Stimulated activated effector memory CD8-positive, alpha-beta T cell treated with anti-CD3 and anti-CD28 coated beads, Interleukin-12 subunit alpha, Interleukin-12 subunit beta, amount 100 ng/mL, for 72 hours (primary cell): ENCODE measurements around the gene RCL1.

ENCODE experiments used
- ATAC-seq: fragments of 150-1000 bp; cut with Tn5 transposase; 2 replicates; pipeline ENCODE4 v1.10.0; 2021
- DNase-seq, 2 donors: peaks; one replicate each; pipeline ENCODE4 v3.0.0; 2021 to 2022; ENCODE audit warnings: low spot score in 2 of 2
- H3K27ac Mint-ChIP-seq: one replicate; pipeline ENCODE4 v1.8.0; 2022; ENCODE audit warnings: mild to moderate bottlenecking, mixed read lengths
- H3K36me3 Mint-ChIP-seq: one replicate; pipeline ENCODE4 v1.8.0; 2022; ENCODE audit warnings: mild to moderate bottlenecking, mixed read lengths
- H3K4me1 Mint-ChIP-seq: one replicate; pipeline ENCODE4 v1.8.0; 2022; ENCODE audit warnings: mixed read lengths
- H3K4me3 Mint-ChIP-seq: one replicate; pipeline ENCODE4 v1.8.0; 2022; ENCODE audit warnings: mild to moderate bottlenecking, mixed read lengths
- H3K9me3 Mint-ChIP-seq: one replicate; pipeline ENCODE4 v1.8.0; 2022; ENCODE audit warnings: mixed read lengths

RCL1 gene

DNA sequence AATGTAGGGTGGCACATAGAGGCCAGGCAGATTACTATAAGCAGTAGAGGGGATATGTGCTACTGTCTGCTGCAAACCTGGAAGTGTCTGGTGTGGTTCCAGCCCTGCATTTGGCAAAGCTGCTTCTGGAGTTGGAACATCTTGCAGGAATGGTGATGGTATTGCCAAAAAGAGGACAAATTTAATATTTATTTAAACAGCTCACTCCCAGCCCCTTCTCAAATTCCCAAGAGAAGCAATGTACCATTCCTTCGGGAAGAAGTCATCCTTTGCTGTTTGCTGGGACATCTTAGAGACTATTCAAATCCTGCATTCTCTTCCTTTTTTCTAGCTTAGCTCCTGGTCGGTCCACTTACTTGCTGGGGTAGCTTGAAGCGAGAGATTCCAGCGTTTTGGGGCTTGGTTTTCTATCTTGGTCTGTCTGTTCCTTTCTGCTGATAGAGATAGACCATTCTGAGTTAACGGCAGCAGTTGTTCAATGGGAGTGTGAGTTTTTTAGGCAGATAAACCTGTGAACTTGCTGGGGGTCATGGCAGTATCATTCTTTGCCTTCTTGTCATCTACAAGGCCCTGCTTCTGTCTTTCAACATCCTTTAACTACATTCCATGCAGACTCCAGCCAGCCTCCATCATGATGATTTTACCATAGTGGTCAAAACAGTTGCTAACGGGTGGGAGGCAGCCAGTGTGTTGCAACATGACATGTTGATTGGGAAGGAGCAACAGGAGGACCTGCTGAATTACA is 69.9 kb downstream of the RCL1 start:
- Mint-ChIP-seq H3K4me1 (peaks cover 5% of the 10 kb centered on the region), H3K9me3 (no peaks in the 10 kb centered on the region), H3K4me3 (no peak overlapping the region), H3K27ac (peak overlapping the region; percentile 65), H3K36me3 (peaks cover 36% of the 10 kb centered on the region)
- DNase-seq (no peak), ATAC-seq (no peak)

DNA sequence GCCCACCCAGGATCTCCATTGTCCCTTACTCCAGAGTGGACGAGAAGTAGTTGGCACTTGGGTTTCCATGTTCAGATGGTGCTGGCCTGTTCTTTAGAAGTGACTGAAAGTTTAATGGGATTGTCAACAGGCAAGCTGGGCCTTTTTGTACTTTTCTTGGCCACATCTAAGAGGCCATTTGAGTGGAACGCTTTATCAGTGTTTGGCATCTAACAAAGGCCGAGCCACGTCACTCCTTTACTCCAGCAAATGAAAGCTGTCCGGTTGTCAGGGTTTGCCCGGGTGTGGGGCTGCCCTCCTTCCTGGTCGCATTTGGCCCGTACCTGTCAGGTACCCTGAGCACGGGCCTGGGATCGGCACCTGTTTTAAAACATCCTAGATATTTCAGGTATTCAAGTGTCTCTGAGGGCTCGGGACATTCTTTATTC is 71.5 kb downstream of the RCL1 start:
- ATAC-seq: no peak
- Mint-ChIP-seq H3K36me3 (peaks cover 23% of the 10 kb centered on the region), H3K4me1 (peaks cover 5% of the 10 kb centered on the region), H3K9me3 (no peaks in the 10 kb centered on the region), H3K27ac (peak overlapping the region; percentile 73), H3K4me3 (no peak overlapping the region)
- no peak for DNase-seq

DNA sequence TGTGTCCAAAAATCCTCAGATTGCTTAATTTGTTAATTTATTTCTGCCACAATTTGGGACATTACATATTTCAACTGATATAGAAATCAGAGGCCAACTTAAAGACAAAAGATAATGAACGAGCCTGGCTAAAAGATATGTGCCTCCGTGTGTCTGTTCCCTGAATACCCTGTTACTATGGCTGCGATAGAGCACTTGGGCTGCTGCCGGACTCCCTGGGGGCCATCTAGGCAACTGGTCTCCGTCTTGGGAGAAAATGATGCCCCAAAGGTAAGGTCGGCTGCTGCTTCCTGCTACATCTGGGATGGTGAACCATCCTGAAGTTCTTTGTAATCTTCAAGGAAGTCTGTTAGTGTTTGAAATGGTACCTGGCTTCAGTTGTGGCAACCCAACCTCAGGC is 72.0 kb downstream of the RCL1 start:
- no peak for ATAC-seq
- H3K4me1 Mint-ChIP-seq: peaks cover 5% of the 10 kb centered on the region
- no peak for DNase-seq
- H3K27ac Mint-ChIP-seq: peak overlapping the region; percentile 73
- no peaks in the 10 kb centered on the region for H3K9me3 Mint-ChIP-seq
- H3K36me3 Mint-ChIP-seq: peaks cover 19% of the 10 kb centered on the region
- H3K4me3 Mint-ChIP-seq: no peak overlapping the region

DNA sequence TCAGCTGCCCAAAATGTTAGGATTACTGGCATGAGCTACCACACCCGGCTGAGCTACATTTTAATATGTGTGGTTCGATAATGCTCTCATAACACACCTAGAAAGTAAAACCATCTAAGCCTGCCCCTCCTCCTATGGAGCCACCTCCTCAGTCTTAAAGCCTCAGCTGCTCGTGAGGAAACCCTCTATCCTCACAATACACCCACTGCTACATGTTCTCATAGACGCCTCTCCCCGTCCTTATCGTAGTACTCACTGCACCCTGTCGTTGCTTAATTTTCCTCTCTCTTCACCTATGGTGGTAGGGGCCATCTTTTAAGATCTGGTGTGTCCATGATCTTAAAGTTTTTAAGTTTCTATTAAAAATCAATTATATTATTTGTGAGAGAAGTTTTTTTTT is 72.9 kb downstream of the RCL1 start:
- ATAC-seq (peak; percentile 61), DNase-seq (no peak)
- Mint-ChIP-seq H3K4me1 (peaks cover 5% of the 10 kb centered on the region), H3K27ac (peak overlapping the region; percentile 24), H3K36me3 (peaks cover 9% of the 10 kb centered on the region), H3K4me3 (no peak overlapping the region), H3K9me3 (no peaks in the 10 kb centered on the region)

DNA sequence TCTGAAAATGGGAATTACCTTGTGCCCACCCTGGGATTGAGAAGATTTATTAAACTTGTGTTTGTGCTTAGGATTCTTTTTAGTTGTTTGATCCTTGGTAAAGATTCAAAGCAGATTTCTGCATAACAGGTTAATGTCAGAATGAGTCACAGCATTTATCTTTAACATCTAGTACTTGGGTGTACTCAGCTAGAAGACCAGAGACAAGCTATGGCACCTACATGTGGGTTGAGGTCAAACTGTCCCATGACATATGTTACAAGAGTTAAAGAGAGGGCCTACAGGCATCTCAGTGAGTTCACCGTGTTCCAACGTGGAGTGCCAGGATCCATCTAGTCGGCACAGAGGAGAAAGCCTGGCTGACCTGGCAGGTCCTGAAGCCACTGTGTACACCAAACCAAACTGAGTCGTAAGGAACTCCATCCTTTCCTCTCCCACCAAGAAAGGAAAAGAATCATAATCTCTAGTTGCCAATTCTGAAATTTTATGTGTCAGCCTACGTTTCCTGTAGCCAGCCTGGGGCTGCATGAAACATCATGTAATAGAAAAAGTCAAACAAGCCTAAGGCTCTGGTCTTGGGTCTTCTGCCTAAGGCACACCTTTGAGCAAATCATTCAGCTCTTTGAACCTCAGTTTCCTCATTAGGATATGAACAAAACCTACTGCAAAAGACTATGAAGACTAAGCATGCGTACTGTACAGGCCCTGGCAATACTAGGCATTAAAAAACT is 73.7 kb downstream of the RCL1 start:
- peak; percentile 90 for ATAC-seq
- peaks cover 5% of the 10 kb centered on the region for H3K4me1 Mint-ChIP-seq
- H3K36me3 Mint-ChIP-seq: peaks cover 6% of the 10 kb centered on the region
- no peak overlapping the region for H3K4me3 Mint-ChIP-seq
- DNase-seq: no peak
- H3K27ac Mint-ChIP-seq: peak overlapping the region; percentile 24
- no peaks in the 10 kb centered on the region for H3K9me3 Mint-ChIP-seq

DNA sequence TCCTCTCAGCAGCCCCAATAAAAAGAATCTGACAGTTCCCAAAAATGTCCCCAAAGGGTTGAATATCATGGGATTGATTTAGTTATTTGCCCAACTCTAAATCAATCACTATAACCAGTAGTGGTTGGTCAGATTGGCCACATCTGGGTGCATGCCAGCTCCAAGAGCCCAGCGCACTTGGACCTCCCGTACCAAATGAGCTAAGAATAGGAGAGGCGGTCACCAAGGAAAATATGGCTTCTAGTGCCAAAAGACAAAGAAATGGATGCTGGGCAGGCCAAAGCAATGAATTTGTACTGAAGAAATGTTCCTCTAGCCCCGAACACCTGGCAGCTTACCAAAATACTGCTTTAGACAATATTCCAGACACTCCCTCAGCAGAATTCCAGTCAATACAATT is 80.3 kb downstream of the RCL1 start:
- Mint-ChIP-seq H3K4me3 (no peak overlapping the region), H3K4me1 (no peaks in the 10 kb centered on the region), H3K36me3 (no peaks in the 10 kb centered on the region), H3K9me3 (no peaks in the 10 kb centered on the region), H3K27ac (no peak overlapping the region)
- no peak for ATAC-seq
- no peak for DNase-seq

DNA sequence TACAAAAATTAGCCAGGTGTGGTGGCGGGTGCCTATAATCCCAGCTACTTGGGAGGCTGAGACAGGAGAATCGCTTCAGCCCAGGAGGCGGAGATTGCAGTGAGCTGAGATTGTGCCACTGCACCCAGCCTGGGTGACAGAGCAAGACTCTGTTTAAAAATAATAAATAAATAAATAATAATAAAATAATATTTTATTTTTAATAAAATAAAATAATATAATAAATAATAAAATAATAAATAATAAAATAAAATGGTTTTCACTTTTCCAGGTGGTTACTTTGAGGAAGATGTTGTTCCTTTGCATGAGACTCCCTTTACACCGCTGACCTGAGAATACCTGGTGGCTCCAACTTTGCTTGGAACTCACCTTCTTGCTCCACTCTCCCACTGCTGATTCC is 82.8 kb downstream of the RCL1 start:
- no peak overlapping the region for H3K27ac Mint-ChIP-seq
- H3K4me1 Mint-ChIP-seq: no peaks in the 10 kb centered on the region
- DNase-seq: no peak
- no peak overlapping the region for H3K4me3 Mint-ChIP-seq
- no peak for ATAC-seq
- H3K36me3 Mint-ChIP-seq: no peaks in the 10 kb centered on the region
- H3K9me3 Mint-ChIP-seq: no peaks in the 10 kb centered on the region

DNA sequence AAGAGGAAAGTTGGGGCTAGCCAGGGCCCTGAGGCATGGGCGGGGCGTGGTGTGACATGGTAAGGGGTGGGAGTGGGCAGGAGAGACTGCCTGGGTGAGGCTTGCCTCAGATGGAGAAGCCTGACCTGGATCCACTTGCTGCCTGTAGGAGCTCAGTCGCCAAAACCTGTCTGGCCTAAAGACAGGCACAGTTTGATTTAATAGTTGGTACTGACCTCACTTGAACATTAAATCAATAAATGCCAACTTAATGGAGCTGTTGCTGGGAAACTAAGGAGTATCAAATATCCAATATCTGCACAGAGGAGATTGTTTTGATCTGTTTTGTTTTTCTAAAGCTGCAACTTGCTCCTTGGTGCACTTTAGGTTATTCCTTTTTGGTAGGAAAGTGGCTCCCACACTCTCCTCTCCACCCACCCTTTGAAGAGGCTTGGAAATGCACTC is 86.4 kb downstream of the RCL1 start:
- ATAC-seq (no peak), DNase-seq (no peak)
- H3K9me3 Mint-ChIP-seq: no peaks in the 10 kb centered on the region
- no peak overlapping the region for H3K4me3 Mint-ChIP-seq
- no peaks in the 10 kb centered on the region for H3K4me1 Mint-ChIP-seq
- no peaks in the 10 kb centered on the region for H3K36me3 Mint-ChIP-seq
- no peak overlapping the region for H3K27ac Mint-ChIP-seq

DNA sequence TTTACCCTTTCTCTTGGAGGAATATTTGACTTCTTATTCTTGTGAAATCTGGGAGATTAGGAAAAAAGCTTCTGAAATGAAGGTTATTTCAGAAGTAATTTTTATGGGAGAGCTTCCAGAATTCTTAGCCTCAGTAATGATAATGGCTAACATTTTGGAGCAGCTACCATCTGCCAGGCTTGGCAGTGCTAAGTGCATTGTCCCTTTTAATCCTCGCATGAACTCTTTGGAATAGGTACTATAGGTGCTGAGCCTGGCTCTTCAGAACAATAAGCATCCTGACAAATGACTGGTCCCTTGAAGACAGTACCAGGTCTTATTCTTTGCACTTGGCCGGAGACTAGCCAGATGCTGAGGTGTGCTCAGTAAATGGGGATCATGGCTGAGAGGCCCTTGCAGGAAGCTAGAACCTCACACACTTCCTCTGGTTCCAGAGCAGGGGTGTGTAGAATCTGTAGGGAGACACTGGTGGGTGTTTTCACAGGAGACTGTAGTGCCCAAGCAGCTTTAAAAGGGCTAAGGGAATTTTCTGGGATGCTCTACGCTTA is 90.7 kb downstream of the RCL1 start:
- no peak overlapping the region for H3K4me3 Mint-ChIP-seq
- no peak overlapping the region for H3K27ac Mint-ChIP-seq
- no peak for ATAC-seq
- no peaks in the 10 kb centered on the region for H3K9me3 Mint-ChIP-seq
- DNase-seq: no peak
- H3K36me3 Mint-ChIP-seq: no peaks in the 10 kb centered on the region
- no peaks in the 10 kb centered on the region for H3K4me1 Mint-ChIP-seq

DNA sequence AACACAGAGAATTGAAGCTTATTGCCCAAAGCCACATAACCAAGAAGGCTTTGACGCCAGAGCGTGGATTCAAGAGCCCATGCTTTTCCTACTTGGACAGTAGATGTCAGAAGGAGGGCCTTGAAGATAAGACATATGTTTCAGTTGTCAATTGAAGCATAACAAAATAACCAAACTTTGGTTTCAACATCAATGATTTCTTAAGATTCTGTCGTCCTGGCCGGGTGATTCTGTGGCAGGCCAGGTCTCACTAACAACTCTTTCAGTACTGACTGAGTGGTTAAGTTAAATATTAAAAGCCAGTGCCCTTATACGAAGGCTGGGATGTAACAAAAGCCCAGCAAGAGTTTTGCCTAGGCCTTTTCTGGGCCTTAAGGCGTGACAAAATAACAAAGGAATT is 94.0 kb downstream of the RCL1 start:
- no peak overlapping the region for H3K27ac Mint-ChIP-seq
- H3K36me3 Mint-ChIP-seq: no peaks in the 10 kb centered on the region
- no peak for DNase-seq
- no peaks in the 10 kb centered on the region for H3K9me3 Mint-ChIP-seq
- no peak for ATAC-seq
- H3K4me3 Mint-ChIP-seq: no peak overlapping the region
- no peaks in the 10 kb centered on the region for H3K4me1 Mint-ChIP-seq

DNA sequence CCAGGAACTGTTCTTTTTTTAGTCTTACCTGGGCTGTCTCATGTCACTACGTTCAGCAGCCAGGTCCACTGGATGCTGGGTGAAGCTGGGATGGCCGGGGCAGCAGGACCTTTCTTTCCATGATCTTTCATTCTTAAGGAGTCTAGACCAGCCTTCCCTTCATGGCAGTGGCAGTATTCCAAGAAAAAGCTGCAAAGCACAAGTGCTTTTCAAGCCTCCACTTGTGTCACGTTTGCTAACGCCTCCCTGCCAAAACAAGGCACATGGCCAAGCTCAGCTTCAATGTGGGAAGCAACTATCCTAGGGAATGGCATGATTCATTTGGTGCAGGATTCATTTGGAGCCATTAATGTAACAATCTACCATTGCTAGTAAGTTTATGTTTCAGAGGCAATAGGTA is 94.8 kb downstream of the RCL1 start:
- no peak for ATAC-seq
- no peaks in the 10 kb centered on the region for H3K36me3 Mint-ChIP-seq
- H3K4me3 Mint-ChIP-seq: no peak overlapping the region
- no peak overlapping the region for H3K27ac Mint-ChIP-seq
- DNase-seq: no peak
- H3K9me3 Mint-ChIP-seq: no peaks in the 10 kb centered on the region
- H3K4me1 Mint-ChIP-seq: no peaks in the 10 kb centered on the region

DNA sequence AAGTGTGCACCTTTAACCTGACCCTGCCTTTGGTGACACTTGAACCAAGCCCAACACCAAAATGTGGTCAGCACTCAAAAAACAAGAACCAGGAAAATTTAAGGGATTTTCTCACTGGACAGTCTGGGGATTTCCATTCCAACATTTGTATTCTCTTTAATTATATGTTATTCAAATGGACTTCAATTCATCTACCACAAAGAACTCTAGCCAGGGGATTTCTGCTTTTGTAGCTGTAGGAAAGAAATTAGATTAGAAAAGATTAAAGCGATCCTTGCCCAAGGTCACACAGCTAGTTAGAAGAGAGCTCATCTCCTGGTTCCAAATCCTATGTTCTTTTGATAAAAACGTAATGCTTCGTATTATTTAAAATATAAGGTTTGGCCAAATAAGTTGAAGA is 97.5 kb downstream of the RCL1 start:
- H3K9me3 Mint-ChIP-seq: no peaks in the 10 kb centered on the region
- ATAC-seq (no peak), DNase-seq (no peak)
- H3K27ac Mint-ChIP-seq: no peak overlapping the region
- H3K4me1 Mint-ChIP-seq: no peaks in the 10 kb centered on the region
- H3K4me3 Mint-ChIP-seq: no peak overlapping the region
- no peaks in the 10 kb centered on the region for H3K36me3 Mint-ChIP-seq

DNA sequence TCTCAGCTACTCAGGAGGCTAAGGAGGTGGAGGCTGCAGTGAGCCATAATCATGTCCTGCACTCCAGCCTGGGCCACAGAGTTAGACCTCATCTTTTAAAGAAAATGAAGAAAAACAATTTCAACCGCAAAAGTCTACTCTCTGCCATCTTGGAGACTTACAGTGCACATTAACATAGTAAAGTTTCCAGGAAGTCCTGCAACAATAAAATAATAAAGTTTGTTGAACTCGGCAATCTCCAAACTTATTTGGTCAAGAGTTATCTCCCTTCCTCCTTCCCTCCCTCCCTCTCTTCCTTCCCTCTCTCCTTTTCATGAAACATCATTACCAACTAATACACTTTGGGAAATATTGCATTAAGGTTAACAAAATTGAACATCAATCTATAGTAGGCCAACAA is 98.2 kb downstream of the RCL1 start:
- no peaks in the 10 kb centered on the region for H3K4me1 Mint-ChIP-seq
- no peaks in the 10 kb centered on the region for H3K9me3 Mint-ChIP-seq

DNA sequence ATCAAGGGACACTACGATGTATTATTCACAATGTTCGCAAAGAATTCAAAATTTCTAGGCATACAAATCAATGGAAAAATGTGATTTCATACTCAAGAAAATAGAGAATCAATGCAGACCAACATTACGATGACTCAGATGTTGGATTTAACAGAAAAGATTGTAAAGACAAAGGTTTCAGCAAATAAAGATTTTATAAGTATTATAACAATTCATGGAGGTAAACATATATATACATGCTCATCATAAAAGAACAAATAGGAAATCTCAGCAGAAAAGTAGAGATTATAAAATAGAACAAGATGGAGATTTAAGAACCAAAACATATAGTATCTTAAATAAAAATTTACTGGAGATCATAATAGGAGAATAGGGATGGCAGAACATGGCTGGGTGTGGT is 98.9 kb downstream of the RCL1 start:
- Mint-ChIP-seq H3K27ac (no peak overlapping the region), H3K9me3 (no peaks in the 10 kb centered on the region), H3K4me1 (no peaks in the 10 kb centered on the region), H3K36me3 (no peaks in the 10 kb centered on the region), H3K4me3 (no peak overlapping the region)
- no peak for ATAC-seq
- no peak for DNase-seq

More for the DNA sequence above, 98.2 kb downstream of the RCL1 start:
- no peak for DNase-seq
- no peak for ATAC-seq
- Mint-ChIP-seq H3K27ac (no peak overlapping the region), H3K36me3 (no peaks in the 10 kb centered on the region), H3K4me3 (no peak overlapping the region)

DNA sequence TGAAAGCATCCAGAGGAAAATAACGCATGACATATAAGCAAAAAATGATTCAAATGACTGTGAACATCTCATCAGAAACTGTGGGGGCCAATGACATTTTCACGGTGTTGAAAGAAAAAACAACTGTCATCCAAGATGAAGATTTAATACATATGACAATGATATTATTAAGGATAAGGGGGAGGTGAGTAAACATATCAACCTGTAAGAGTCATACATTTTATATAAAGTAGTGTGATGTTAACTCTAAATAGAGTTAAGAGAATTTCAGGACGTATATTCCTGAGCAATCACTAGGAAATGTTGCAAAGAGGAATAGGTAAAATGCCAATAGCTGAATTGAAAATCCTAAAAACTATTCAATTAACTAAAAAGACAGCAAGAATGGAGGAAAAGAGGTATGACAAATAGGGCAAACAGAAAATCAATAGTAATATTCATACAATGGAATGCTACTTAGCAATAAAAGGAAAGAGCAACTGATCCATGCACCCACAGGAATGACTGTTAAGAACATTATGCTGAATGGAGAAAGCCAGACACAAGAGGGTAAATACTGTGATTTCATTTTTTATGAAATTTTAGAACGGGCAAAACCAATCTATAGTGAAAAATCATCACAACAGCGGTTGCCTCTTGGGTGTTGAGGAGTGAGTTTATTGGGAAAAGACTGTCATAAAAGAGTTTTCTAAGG is 99.9 kb downstream of the RCL1 start:
- Mint-ChIP-seq H3K27ac (no peak overlapping the region), H3K4me3 (no peak overlapping the region), H3K36me3 (no peaks in the 10 kb centered on the region), H3K4me1 (no peaks in the 10 kb centered on the region), H3K9me3 (no peaks in the 10 kb centered on the region)
- no peak for DNase-seq
- no peak for ATAC-seq
